WTC11 (cell line): ENCODE data around the gene DCT. TPM values are rescaled to one million over a fixed set of nuclear protein-coding genes. Genes with fewer than 3 reads are reported as not detected.

ENCODE experiments used
- ATAC-seq: fragments of 200-7000 bp; cut with Tn5 transposase; 2 replicates; pipeline ENCODE4 v1.10.0; 2021; ENCODE audit warnings: mild to moderate bottlenecking, moderate library complexity
- CTCF ChIA-PET: fragments of 300-600 bp; sonication (Branson Sonifier 250); formaldehyde crosslinking; loops from one replicate; lab custom pipeline; 2021; ENCODE audit warnings: antibody characterized with exemption; lab: Charles Lee
- POLR2A ChIA-PET: fragments of 350-600 bp; sonication (Branson Sonifier 250); formaldehyde crosslinking; loops from one replicate; lab custom pipeline; 2021; ENCODE audit warnings: antibody characterized with exemption; lab: Charles Lee
- DNase-seq: peaks from one replicate; pipeline ENCODE4 v3.0.0; 2021; ENCODE audit warnings: low spot score
- H3K27ac Mint-ChIP-seq: 2 replicates; pipeline ENCODE4 v1.8.0; 2021; ENCODE audit warnings: mixed read lengths
- H3K27me3 Mint-ChIP-seq: 2 replicates; pipeline ENCODE4 v1.8.0; 2021; ENCODE audit warnings: low read depth, mild to moderate bottlenecking, moderate library complexity, mixed read lengths
- H3K36me3 Mint-ChIP-seq: 2 replicates; pipeline ENCODE4 v1.8.0; 2021; ENCODE audit warnings: mixed read lengths
- H3K4me1 Mint-ChIP-seq: 2 replicates; pipeline ENCODE4 v1.8.0; 2022; ENCODE audit warnings: mixed read lengths
- H3K4me3 Mint-ChIP-seq: 2 replicates; pipeline ENCODE4 v1.8.0; 2021; ENCODE audit warnings: mild to moderate bottlenecking, moderate library complexity, mixed read lengths
- H3K9me3 Mint-ChIP-seq: 2 replicates; pipeline ENCODE4 v1.8.0; 2021; ENCODE audit warnings: mixed read lengths
- ETV6 ChIP-seq: sonication (generic); formaldehyde crosslinking; IDR thresholded peaks from 2 replicates; pipeline ENCODE4 v1.8.1; 2022; ENCODE audit warnings: mild to moderate bottlenecking, missing genetic modification reagents
- FOXJ3 ChIP-seq: sonication (generic); formaldehyde crosslinking; IDR thresholded peaks from 2 replicates; pipeline ENCODE4 v1.9.0; 2021; ENCODE audit warnings: missing genetic modification reagents, mild to moderate bottlenecking, borderline replicate concordance
- GRHL2 ChIP-seq: fragments of 250-450 bp; sonication (Bioruptor Pico); IDR thresholded peaks from 2 replicates; pipeline ENCODE4 v1.8.0; 2022; ENCODE audit warnings: mild to moderate bottlenecking, moderate library complexity; ENCODE audit not compliant: insufficient replicate concordance, severe bottlenecking
- PRRX2 ChIP-seq: fragments of 250-450 bp; sonication (Bioruptor Pico); IDR thresholded peaks from 2 replicates; pipeline ENCODE4 v1.8.0; 2021; ENCODE audit warnings: mild to moderate bottlenecking
- RORB ChIP-seq: fragments of 250-450 bp; sonication (Bioruptor Pico); IDR thresholded peaks from 2 replicates; pipeline ENCODE4 v1.9.0; 2021; ENCODE audit warnings: mild to moderate bottlenecking
- TEAD1 ChIP-seq: sonication (generic); formaldehyde crosslinking; IDR thresholded peaks from 2 replicates; pipeline ENCODE4 v1.8.0; 2022; ENCODE audit warnings: mild to moderate bottlenecking, missing genetic modification reagents
- TP53 ChIP-seq: sonication (generic); formaldehyde crosslinking; IDR thresholded peaks from 2 replicates; pipeline ENCODE4 v1.8.1; 2023; ENCODE audit warnings: mild to moderate bottlenecking, missing genetic modification reagents
- ZNF121 ChIP-seq: sonication (generic); formaldehyde crosslinking; IDR thresholded peaks from 2 replicates; pipeline ENCODE4 v1.8.0; 2023; ENCODE audit warnings: missing genetic modification reagents
- ZNF423 ChIP-seq: fragments of 250-450 bp; sonication (Bioruptor Pico); IDR thresholded peaks from 2 replicates; pipeline ENCODE4 v2.1.2; 2022; ENCODE audit warnings: mild to moderate bottlenecking, moderate library complexity
- ZNF671 ChIP-seq: fragments of 250-450 bp; sonication (Bioruptor Pico); IDR thresholded peaks from 2 replicates; pipeline ENCODE4 v1.8.0; 2021; ENCODE audit warnings: mild to moderate bottlenecking
- total RNA-seq: library from RNA; stranded (reverse); gene quantifications from 3 replicates; pipeline ENCODE4 v1.2.3, GENCODE V29; 2021
- TF ChIP-seq, protein P1 (sequence below): sonication (generic); formaldehyde crosslinking; IDR thresholded peaks from 2 replicates; pipeline ENCODE4 v1.8.0; 2023; ENCODE audit warnings: missing genetic modification reagents
- TF ChIP-seq, protein P2 (sequence below): sonication (generic); formaldehyde crosslinking; IDR thresholded peaks from 2 replicates; pipeline ENCODE4 v1.8.1; 2022; ENCODE audit warnings: low read depth, mild to moderate bottlenecking, moderate library complexity, missing genetic modification reagents, borderline replicate concordance
- TF ChIP-seq, protein P3 (sequence below): sonication (generic); formaldehyde crosslinking; IDR thresholded peaks from 2 replicates; pipeline ENCODE4 v1.8.1; 2022; ENCODE audit warnings: mild to moderate bottlenecking, moderate library complexity, missing genetic modification reagents
- TF ChIP-seq, protein P4 (sequence below): fragments of 250-450 bp; sonication (Bioruptor Pico); IDR thresholded peaks from 2 replicates; pipeline ENCODE4 v2.1.2; 2022; ENCODE audit warnings: mild to moderate bottlenecking, moderate library complexity
- TF ChIP-seq, protein P5 (sequence below): fragments of 250-450 bp; sonication (Bioruptor Pico); IDR thresholded peaks from 2 replicates; pipeline ENCODE4 v1.9.0; 2021; ENCODE audit warnings: mild to moderate bottlenecking
- TF ChIP-seq, protein P6 (sequence below): sonication (generic); formaldehyde crosslinking; IDR thresholded peaks from 2 replicates; pipeline ENCODE4 v1.8.1; 2023; ENCODE audit warnings: mild to moderate bottlenecking, missing genetic modification reagents
- TF ChIP-seq, protein P7 (sequence below): fragments of 250-450 bp; sonication (Bioruptor Pico); IDR thresholded peaks from 2 replicates; pipeline ENCODE4 v1.8.0; 2021; ENCODE audit warnings: mild to moderate bottlenecking

The DCT gene
- total RNA-seq, 1 experiment from 2014 or later = not detected

DNA sequence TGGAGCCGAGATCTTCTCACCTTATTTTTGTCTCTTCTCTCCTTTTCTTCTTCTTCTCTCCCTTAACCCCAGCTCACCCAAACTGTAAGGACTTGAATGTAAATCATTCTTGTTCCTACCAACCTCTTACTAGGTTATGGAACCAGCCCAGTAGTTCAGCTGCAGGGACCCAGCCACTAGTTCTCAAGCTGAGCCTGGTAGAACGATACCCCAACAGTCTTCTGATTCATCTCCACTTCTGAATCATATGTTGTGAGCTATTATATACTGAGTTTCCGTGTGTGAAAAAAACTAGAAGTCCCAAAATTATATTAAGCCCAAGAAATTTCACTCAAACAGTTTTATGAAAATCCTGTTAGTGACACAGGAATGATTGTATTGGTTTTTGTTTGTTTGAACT is 67.7 kb downstream of the DCT start:
- Mint-ChIP-seq H3K4me1 (peaks cover 7% of the 10 kb centered on the region), H3K27me3 (no peaks in the 10 kb centered on the region), H3K36me3 (no peaks in the 10 kb centered on the region), H3K27ac (no peak overlapping the region), H3K9me3 (peaks cover 7% of the 10 kb centered on the region), H3K4me3 (no peak overlapping the region)
- TF ChIP-seq, protein P1, sequence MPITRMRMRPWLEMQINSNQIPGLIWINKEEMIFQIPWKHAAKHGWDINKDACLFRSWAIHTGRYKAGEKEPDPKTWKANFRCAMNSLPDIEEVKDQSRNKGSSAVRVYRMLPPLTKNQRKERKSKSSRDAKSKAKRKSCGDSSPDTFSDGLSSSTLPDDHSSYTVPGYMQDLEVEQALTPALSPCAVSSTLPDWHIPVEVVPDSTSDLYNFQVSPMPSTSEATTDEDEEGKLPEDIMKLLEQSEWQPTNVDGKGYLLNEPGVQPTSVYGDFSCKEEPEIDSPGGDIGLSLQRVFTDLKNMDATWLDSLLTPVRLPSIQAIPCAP (CRISPR knock-in tag) = no peak
- no peak for TF ChIP-seq TEAD1
- TF ChIP-seq, protein P2, sequence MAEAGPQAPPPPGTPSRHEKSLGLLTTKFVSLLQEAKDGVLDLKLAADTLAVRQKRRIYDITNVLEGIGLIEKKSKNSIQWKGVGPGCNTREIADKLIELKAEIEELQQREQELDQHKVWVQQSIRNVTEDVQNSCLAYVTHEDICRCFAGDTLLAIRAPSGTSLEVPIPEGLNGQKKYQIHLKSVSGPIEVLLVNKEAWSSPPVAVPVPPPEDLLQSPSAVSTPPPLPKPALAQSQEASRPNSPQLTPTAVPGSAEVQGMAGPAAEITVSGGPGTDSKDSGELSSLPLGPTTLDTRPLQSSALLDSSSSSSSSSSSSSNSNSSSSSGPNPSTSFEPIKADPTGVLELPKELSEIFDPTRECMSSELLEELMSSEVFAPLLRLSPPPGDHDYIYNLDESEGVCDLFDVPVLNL (CRISPR knock-in tag) = no peak
- no peak for TF ChIP-seq TP53 (CRISPR knock-in tag)
- no peak for TF ChIP-seq ZNF121 (CRISPR knock-in tag)
- TF ChIP-seq, protein P3, sequence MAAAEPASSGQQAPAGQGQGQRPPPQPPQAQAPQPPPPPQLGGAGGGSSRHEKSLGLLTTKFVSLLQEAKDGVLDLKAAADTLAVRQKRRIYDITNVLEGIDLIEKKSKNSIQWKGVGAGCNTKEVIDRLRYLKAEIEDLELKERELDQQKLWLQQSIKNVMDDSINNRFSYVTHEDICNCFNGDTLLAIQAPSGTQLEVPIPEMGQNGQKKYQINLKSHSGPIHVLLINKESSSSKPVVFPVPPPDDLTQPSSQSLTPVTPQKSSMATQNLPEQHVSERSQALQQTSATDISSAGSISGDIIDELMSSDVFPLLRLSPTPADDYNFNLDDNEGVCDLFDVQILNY (CRISPR knock-in tag) = no peak
- no peak for TF ChIP-seq GRHL2
- TF ChIP-seq ETV6 (CRISPR knock-in tag) = no peak
- TF ChIP-seq, protein P4, sequence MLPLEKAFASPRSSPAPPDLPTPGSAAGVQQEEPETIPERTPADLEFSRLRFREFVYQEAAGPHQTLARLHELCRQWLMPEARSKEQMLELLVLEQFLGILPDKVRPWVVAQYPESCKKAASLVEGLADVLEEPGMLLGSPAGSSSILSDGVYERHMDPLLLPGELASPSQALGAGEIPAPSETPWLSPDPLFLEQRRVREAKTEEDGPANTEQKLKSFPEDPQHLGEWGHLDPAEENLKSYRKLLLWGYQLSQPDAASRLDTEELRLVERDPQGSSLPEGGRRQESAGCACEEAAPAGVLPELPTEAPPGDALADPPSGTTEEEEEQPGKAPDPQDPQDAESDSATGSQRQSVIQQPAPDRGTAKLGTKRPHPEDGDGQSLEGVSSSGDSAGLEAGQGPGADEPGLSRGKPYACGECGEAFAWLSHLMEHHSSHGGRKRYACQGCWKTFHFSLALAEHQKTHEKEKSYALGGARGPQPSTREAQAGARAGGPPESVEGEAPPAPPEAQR = no peak
- TF ChIP-seq, protein P5, sequence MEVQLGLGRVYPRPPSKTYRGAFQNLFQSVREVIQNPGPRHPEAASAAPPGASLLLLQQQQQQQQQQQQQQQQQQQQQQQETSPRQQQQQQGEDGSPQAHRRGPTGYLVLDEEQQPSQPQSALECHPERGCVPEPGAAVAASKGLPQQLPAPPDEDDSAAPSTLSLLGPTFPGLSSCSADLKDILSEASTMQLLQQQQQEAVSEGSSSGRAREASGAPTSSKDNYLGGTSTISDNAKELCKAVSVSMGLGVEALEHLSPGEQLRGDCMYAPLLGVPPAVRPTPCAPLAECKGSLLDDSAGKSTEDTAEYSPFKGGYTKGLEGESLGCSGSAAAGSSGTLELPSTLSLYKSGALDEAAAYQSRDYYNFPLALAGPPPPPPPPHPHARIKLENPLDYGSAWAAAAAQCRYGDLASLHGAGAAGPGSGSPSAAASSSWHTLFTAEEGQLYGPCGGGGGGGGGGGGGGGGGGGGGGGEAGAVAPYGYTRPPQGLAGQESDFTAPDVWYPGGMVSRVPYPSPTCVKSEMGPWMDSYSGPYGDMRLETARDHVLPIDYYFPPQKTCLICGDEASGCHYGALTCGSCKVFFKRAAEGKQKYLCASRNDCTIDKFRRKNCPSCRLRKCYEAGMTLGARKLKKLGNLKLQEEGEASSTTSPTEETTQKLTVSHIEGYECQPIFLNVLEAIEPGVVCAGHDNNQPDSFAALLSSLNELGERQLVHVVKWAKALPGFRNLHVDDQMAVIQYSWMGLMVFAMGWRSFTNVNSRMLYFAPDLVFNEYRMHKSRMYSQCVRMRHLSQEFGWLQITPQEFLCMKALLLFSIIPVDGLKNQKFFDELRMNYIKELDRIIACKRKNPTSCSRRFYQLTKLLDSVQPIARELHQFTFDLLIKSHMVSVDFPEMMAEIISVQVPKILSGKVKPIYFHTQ (CRISPR knock-in tag) = no peak
- no peak for TF ChIP-seq RORB (CRISPR knock-in tag)
- TF ChIP-seq PRRX2 (CRISPR knock-in tag) = no peak
- TF ChIP-seq, protein P6, sequence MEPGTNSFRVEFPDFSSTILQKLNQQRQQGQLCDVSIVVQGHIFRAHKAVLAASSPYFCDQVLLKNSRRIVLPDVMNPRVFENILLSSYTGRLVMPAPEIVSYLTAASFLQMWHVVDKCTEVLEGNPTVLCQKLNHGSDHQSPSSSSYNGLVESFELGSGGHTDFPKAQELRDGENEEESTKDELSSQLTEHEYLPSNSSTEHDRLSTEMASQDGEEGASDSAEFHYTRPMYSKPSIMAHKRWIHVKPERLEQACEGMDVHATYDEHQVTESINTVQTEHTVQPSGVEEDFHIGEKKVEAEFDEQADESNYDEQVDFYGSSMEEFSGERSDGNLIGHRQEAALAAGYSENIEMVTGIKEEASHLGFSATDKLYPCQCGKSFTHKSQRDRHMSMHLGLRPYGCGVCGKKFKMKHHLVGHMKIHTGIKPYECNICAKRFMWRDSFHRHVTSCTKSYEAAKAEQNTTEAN = no peak
- TF ChIP-seq FOXJ3 (CRISPR knock-in tag) = no peak
- no peak for TF ChIP-seq ZNF671 (CRISPR knock-in tag)
- TF ChIP-seq, protein P7, sequence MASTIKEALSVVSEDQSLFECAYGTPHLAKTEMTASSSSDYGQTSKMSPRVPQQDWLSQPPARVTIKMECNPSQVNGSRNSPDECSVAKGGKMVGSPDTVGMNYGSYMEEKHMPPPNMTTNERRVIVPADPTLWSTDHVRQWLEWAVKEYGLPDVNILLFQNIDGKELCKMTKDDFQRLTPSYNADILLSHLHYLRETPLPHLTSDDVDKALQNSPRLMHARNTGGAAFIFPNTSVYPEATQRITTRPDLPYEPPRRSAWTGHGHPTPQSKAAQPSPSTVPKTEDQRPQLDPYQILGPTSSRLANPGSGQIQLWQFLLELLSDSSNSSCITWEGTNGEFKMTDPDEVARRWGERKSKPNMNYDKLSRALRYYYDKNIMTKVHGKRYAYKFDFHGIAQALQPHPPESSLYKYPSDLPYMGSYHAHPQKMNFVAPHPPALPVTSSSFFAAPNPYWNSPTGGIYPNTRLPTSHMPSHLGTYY = no peak
- no peak for TF ChIP-seq ZNF423
- DNase-seq = no peak
- ChIA-PET POLR2A (no interaction called here), CTCF (no interaction called here)
- no peak for ATAC-seq
